ENCODE measurements around the gene CSNK1G1. TPM values are rescaled to one million over a fixed set of nuclear protein-coding genes. Genes with fewer than 3 reads are reported as not detected.
A peak's percentile ranks its signal among the peaks of the same experiment; 100 is the strongest.

The CSNK1G1 gene
- total RNA-seq, 2 donors from 2014 or later, result 3.5 to 4.8 TPM

GRCh38 chr15:64164436-64164835 is 191.5 kb downstream of the CSNK1G1 start:
- Histone ChIP-seq H3K27ac (peak overlapping the region; percentile 90 to 92), H3K9me3 (no peaks in the 10 kb centered on the region), H3K36me3 (peaks cover 25% of the 10 kb centered on the region), H3K4me1 (peaks cover 0 to 43% of the 10 kb centered on the region in 2 donors), H3K4me3 (no peak overlapping the region), H3K27me3 (no peaks in the 10 kb centered on the region)
- no peak for TF ChIP-seq CTCF (IDR thresholded peaks at IDR 0.05)
- DNase-seq (ENCODE audit: low spot score), result no peak

DNA sequence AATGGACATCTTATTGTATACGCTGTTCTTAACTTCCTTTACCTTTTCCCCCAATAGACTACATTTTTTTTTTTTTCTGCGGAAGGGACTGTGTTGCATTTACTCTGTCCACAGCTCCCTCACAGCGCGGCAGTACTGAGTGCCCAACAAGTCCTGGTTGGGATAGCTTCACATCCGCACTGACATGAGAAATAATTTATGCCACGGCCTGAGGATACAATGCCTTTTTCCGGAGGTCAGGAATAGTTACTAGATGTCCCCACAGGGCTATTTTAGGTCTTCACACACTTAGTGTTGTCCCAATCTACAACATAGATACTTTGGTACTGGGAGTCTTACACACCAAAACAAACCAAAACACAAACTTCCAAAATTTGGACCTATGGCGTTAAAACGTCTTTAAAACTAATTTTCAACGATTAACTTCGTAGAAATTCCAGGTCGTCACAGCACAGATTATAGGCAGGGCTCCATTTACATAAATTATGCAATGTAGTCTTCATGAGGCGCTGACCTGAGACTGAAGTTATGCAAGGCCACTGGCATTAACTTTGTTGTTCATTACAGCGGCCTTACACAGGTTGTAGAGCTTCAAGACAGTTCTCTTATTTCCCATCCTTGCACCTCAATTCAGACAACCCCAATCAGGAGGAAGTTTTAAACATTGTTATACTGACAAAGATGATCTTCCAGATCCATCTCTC is 192.2 kb downstream of the CSNK1G1 start:
- Histone ChIP-seq H3K36me3 (peaks cover 31% of the 10 kb centered on the region), H3K4me3 (peak overlapping the region; percentile 14 to 86), H3K9me3 (no peaks in the 10 kb centered on the region), H3K27me3 (no peaks in the 10 kb centered on the region), H3K27ac (peak overlapping the region; percentile 90 to 92), H3K4me1 (peaks cover 0 to 49% of the 10 kb centered on the region in 2 donors)
- DNase-seq (ENCODE audit: low spot score), result no peak
- no peak for TF ChIP-seq CTCF (IDR thresholded peaks at IDR 0.05)

DNA sequence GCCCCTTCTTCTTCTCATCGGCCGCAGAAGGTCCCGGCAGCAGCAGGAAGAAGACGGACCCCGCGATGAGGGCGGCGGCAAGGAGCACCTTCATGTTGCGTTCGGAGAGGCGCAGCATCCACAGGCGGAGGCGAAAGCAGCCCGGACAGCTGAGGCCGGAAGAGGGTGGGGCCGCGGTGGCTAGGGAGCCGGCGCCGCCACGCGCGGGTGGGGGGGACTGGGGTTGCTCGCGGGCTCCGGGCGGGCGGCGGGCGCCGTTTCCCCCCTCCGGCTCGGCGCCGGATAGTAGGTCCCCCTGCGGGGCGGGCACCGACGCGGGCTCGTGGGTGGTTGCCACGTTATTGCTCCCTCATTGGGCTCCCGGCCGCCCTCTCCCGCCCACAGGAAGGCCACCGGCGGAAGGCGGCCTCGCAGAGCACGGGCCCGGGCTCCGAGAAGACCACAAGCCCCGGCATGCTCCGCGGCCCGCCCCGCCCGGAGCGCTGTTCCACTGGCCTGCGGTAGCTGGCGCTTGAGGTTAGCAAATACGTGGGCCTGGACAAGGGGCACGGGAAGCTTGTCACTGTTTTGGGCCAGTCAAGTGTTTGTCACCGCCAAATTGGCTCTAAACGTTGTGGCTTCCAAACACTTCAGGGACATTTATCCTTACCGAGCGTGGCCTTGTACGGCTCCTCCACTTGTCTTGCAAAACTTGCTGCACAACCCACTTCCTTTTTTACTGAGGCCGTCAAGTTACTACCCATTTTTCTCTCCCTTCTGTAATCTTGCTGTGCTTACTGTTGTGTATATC is 192.9 kb downstream of the CSNK1G1 start, which contains the start of gene PPIB:
PPIB (minus strand) TSS at position 154 of the 790 bp plus-strand sequence; CDS start at position 118, 36 bp downstream.
- H3K4me1 ChIP-seq, result peaks cover 0 to 56% of the 10 kb centered on the region in 2 donors
- H3K27me3 ChIP-seq, result no peaks in the 10 kb centered on the region
- peak; percentile 29 to 67 for TF ChIP-seq CTCF (IDR thresholded peaks at IDR 0.05)

DNA sequence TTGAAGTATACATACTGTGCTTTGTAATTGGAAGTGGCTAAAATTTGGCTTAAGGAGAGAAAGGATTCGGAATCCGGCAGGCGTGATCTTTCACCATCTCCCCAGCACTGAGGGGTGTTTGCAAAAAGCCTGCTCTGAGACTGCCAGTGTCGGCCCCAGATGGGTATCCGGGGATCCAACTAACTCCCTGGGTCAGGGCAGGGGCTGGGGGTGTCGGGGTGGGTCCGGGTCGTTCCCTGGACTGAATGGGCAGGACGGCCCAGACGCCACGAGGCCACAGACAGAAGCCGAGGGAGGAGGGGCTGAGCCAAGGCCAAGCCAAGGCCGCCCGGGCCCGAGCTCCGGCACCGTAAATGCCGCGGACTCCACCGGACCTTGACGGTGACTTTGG is 193.5 kb downstream of the CSNK1G1 start:
- peak overlapping the region; percentile 84 to 86 for H3K4me3 ChIP-seq
- H3K4me1 ChIP-seq, result peaks cover 0 to 59% of the 10 kb centered on the region in 2 donors
- DNase-seq (ENCODE audit: low spot score), result no peak
- H3K27me3 ChIP-seq, result no peaks in the 10 kb centered on the region
- H3K36me3 ChIP-seq, result peaks cover 44% of the 10 kb centered on the region
- H3K27ac ChIP-seq, result peak overlapping the region; percentile 90 to 92
- no peaks in the 10 kb centered on the region for H3K9me3 ChIP-seq
- TF ChIP-seq CTCF (IDR thresholded peaks at IDR 0.05), result no peak

More for the DNA sequence above, 192.9 kb downstream of the CSNK1G1 start, which contains the start of gene PPIB:
- peaks cover 38% of the 10 kb centered on the region for H3K36me3 ChIP-seq
- H3K27ac ChIP-seq, result peak within 1 kb of the TSS; percentile 90 to 92
- H3K9me3 ChIP-seq, result no peaks in the 10 kb centered on the region
- peak; percentile 97 for DNase-seq (ENCODE audit: low spot score)
- H3K4me3 ChIP-seq, result peak within 1 kb of the TSS; percentile 84 to 86

- Histone ChIP-seq H3K27me3 (no peaks in the 10 kb centered on the region), H3K4me1 (peaks cover 0 to 65% of the 10 kb centered on the region in 2 donors), H3K27ac (peak overlapping the region; percentile 90 to 92), H3K9me3 (no peaks in the 10 kb centered on the region), H3K4me3 (peak overlapping the region; percentile 84 to 86), H3K36me3 (peaks cover 50% of the 10 kb centered on the region)
- no peak for TF ChIP-seq CTCF (IDR thresholded peaks at IDR 0.05)
- no peak for DNase-seq (ENCODE audit: low spot score)
These were observed 194.1 kb downstream of the CSNK1G1 start for GRCh38 chr15:64161688-64162477.
